GM04503 (cell line): ENCODE data around the gene ACTR1A.

Experiments used
- DNase-seq: peaks from one replicate; pipeline ENCODE4 v3.0.0-alpha.2; 2012; ENCODE audit warnings: low read depth

ACTR1A gene

DNA sequence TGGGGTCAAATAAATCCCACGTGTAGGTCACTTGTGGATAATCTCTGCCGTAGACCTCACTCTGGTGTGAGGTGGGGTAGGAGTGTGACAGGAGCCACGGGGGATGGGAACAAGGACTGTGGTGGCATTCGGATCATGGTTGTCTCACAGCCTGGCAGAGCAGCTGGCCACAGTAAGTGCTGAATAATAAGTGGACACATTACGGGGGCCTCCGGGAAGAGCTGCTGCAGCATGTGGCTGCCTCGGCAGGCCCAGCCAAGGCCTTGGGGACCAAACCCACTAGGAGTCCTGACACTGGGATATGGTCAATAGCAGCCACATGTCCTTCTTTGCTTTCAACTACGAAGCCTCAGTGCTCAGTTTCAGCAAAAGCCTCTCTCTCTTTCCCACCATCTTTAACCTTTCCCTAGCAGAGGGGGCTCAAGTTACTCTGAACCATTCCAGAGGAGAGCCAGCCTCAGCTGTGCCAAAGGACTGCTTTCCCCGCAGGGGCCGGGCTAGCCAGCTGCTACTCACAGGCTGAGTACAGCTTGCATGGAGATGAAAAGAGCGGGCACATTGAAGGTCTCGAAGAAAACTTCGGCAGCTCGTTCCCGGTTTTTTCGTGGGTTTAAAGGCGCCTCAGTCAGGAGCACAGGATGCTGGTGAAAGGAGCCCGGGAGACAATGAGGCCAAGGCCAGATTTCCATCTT lies 17.3 kb downstream of the ACTR1A start:
- DNase-seq: no peak

DNA sequence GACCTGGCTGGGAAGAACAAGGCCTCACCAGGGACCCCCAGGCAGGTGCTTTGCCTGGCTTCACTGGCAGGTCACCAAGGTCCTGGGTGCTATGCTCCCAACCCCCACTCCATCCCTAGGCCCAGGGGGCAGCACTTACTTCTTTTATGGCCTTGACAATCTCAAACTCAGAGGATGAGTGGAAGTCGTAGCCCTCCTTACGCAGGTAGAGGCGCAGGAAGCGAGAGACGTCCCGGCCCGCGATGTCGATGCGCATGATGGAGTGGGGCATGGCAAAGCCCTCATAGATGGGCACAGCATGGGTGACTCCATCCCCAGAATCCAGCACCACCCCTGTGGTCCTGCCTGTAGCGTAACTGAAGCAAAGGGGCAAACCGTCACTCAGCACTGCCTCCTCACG lies 18.5 kb downstream of the ACTR1A start:
- no peak for DNase-seq

DNA sequence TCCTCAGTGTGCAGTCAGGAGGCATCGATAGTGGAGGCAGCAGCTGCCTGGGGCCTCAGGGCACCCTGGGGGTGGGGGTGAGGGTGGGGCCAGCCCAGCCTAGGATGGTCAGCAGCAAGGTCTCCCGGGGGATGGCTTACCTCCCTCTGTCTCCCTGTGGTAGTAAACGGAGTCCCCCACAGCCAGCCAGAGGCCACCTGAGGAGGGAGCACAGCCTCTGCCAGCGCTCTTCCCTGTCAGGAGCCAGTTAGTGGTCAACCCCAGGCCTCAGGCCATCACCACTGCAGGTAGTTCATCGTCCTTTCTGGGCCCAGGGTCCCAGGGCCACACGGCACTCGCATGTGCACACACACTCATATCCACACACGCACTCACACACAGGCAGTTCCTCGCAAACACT lies 22.1 kb downstream of the ACTR1A start:
- no peak for DNase-seq

DNA sequence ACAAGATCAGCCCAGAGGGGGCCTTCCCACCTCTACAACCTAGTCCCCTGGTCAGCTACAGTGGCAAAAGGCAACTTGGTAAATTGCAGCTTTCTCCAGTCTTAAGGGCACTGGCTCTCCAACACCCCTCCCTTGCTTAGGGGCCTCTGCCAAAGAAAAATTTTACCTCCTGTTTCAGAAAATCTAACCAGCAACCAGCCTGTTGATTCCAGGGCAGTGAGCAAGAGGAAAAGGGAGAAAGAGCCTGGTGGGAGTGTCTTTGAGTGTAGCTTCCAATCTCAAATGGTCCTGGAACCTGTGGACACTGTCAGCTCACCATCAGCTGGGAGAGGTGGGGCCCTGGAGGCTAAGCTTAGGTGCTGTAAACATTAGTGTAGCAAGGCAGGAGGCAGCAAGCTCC lies 22.9 kb downstream of the ACTR1A start:
- no peak for DNase-seq

DNA sequence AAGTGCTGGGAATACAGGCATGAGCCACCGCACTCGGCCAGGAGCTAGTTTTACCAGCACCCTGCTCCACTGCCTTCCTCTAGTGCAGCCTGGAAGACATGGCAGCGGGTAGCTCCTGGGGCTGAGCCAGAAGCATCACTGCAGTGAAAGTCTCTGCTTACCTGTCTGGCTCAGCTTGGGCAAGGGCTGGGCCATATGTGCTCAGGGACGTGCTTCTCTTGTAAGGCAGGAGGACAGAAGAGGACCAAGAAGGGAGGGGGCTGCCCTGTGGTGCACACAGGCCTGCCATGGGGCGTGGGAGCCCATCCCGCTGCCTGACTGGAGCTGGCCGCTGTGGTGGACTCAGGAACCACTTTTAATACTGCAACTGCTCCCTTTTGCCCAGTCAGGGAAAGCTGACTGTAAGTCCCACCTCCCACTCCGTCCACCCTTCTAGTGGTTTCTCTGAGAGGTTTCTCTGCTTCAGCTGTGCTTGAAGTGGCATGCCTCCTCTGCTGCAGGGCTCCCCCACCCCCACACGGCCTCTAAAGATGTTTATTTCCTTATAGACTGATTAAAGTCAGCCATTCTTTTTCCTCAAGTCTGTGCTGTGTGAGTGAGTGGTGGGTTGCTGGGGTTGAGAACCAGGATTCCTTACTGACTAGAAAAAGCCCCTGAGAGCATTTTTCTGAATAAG lies 25.9 kb downstream of the ACTR1A start:
- DNase-seq: no peak

DNA sequence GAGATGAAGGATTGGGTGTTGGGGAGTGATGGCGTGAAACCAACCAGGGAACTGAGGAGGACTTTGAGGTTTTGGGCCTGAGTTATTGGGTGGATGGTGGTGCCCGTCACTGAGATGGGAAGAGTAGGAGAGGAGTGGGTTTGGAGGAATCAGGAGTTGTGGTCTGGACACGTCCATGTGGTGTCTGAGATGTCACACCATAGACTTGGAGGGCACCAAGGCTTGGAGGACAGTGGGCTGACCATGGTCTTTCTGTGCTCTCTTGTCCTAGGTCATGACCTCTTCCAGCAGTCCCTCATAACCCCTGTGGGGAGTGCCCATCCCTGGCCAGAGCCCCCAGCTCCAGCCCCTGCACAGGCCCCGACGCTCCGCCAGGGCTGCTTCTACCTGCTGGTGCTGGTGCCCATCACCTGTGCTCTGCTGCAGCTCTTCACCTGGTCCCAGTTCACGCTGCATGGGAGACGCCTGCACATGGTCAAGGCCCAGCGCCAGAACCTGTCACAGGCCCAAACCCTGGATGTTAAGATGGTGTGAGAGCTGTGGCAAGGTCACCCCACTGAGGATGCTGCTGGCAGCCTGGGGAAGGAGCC lies 27.0 kb downstream of the ACTR1A start:
- no peak for DNase-seq

DNA sequence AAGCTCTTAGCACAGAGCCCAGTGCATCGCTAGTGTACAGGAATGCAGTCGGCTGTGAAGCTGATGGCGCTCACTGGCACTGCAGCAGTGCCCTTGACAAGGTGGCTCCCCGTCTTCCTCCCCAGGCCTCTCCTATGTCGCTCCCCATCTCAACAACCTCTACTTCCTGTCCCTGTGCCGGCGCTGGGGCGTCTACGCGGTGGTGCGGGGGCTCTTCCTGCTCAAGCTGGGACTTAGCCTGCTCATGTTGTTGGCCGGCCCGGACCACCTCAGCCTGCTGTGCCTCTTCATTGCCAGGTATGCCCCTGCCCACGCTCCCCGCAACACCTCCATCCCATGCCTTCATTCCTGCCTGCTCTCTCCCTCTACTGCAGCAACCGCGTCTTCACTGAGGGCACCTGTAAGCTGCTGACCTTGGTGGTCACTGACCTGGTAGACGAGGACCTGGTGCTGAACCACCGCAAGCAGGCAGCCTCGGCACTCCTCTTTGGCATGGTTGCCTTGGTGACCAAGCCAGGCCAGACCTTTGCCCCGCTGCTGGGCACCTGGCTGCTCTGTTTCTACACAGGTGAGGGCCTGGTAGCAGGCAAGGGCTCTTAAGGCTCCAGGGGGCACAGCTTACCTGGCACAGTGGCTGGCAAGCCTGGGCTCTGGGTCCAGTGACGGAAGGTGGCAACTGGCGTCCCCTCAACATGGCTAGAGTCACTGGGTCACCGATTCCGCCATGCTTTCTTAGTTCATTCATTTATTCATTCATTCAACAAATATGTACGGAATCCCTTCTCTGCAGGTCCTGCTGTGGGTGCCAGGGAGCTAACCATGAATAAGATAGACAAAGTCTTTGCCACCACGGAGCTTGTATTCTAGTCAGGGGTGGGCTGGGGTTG lies 28.8 kb downstream of the ACTR1A start:
- no peak for DNase-seq

DNA sequence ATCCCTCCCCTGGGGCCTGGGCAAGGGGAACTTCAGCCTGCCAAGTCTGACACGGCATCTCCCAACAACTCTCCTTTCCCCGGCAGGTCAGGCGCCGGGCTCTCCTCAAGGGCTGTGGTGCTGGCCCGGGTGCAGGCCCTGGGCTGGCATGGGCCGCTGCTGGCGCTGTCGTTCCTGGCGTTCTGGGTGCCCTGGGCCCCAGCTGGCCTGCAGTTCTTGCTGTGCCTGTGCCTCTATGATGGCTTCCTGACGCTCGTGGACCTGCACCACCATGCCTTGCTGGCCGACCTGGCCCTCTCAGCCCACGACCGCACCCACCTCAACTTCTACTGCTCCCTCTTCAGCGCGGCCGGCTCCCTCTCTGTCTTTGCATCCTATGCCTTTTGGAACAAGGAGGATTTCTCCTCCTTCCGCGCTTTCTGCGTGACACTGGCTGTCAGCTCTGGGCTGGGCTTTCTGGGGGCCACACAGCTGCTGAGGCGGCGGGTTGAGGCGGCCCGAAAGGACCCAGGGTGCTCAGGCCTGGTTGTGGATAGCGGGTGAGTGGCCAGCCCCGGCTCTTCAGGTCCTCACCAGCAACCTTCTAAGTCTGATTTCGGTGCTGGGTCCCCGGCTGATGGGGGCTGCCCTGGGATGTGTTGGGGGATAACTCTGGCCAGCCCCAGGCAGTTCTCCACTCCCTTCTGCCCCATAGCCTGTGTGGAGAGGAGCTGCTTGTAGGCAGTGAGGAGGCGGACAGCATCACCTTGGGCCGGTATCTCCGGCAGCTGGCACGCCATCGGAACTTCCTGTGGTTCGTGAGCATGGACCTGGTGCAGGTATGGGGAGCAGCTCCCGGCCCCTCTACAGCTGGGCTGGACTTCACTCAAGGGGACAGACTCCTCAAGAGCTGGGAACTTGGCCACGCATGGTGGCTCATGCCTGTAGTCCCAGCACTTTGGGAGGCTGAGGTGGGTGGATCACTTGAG lies 31.6 kb downstream of the ACTR1A start:
- no peak for DNase-seq

DNA sequence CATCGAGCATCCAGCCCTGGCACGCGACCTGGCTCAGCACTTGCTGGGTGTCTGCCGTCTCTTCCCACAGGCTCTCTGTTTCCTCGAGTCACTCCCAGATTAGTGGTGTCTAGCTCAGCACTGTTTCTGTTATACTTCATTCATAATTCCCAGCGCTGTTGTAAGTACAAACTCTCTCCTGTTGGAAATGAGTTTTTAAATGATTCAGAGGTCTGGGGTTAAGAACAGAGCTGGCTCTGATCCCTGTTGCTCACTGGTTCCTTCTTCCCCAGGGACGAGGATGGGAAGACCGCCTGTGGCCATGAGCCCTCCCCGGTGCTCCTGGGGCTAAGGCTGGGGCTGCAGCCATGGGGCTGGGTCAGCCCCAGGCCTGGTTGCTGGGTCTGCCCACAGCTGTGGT lies 33.8 kb downstream of the ACTR1A start:
- no peak for DNase-seq

DNA sequence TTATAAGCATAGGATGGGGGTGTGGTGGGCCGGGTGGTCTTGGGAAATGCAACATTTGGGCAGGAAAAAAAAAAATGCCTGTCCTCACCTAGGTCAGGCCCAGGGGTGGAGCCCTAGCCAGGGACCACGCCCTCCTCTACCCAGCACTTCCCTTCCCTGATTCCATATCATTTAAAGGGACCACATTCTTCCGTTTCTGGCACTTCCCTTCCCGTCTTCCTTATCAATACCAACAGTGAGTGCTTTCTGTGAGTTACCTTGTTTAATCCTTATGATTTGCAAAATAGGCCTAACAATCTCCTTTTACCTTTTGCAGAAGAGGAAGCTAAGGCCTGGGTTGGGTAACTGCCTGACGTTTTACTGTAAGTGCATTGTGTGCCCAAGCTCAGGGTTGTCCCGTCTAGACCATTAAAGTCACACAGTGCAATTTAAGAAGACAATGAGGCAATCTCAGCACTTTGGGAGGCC lies 34.5 kb downstream of the ACTR1A start:
- DNase-seq: no peak

DNA sequence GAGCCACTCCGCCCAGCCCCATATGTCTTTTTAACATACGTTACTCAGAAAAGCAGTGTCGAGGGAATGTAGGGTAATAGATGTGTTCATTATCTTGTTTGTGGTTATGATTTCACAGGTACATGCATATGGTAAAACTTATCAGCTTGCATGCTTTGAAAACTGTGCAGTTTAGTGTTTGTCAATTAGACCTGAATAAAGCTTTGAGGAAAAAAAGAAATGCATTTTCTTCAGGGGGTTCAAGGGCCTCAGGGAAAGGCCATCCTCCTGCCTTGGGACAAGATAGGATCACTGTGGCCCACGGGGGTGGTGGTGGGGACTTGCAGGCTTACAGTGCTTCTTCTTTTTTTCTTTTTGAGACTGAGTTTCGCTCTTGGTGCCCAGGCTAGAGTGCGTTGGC lies 35.2 kb downstream of the ACTR1A start:
- no peak for DNase-seq

DNA sequence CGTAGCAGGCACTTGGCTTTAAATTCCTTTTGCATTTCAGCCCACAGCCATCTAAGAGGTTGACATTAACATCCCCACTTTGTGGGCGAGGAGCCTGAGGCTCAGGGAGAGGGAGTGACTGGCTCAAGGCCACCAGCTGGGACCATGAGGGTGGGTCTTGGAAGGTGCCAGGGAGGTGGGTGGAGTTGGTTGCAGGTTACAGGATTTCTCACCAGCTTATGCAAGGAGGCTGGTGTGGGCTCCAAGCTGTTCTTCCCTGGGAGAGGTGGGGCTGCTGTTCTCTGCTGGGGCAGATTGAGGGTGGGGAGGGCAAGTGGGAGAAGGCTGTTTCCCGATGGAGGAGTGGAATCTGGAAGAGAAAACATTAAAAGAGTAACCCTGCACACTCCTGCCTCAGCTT lies 37.0 kb downstream of the ACTR1A start:
- no peak for DNase-seq

DNA sequence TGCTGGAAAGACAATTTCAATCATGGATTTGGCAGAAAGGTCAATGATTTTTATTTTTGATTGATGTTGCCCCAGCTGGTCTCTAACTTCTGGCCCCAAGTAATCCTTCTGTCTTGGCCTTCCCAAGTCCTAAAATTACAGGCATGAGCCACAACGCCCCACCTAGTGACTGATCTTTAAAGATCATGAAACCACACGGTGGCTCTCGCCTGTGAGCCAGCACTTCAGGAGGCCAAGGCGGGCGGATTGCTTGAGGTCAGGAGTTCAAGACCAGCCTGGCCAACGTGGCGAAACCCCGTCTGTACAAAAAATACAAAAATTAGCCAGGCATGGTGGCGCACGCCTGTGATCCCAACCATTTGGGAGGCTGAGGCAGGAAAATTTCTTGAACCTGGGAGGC lies 38.5 kb downstream of the ACTR1A start:
- no peak for DNase-seq

DNA sequence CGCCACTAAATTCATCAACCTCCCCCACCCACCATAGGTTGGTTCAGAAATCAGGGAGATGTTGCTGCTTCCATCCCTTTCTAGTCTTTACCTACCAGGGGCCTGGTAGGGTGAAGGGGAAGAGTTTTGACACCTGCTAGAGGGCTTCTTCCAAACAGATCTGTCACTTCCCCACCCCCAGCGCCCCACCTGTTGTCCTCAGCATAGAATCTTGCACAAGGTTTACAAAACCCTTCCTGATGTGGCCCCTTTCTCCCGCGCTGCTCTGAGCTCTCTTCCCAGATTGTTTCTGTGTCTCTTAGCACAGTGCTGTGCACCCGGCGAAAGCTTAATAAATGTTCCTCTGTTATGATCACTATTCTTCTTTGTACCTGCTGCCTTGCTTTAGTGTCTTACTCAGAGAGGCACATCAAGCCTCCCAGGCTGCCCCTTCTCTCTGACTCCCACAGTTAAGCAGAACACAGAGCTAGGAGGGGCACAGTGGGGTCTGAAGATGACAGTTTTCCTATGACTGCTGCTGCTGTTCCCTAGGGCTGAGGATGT lies 39.9 kb downstream of the ACTR1A start:
- no peak for DNase-seq

DNA sequence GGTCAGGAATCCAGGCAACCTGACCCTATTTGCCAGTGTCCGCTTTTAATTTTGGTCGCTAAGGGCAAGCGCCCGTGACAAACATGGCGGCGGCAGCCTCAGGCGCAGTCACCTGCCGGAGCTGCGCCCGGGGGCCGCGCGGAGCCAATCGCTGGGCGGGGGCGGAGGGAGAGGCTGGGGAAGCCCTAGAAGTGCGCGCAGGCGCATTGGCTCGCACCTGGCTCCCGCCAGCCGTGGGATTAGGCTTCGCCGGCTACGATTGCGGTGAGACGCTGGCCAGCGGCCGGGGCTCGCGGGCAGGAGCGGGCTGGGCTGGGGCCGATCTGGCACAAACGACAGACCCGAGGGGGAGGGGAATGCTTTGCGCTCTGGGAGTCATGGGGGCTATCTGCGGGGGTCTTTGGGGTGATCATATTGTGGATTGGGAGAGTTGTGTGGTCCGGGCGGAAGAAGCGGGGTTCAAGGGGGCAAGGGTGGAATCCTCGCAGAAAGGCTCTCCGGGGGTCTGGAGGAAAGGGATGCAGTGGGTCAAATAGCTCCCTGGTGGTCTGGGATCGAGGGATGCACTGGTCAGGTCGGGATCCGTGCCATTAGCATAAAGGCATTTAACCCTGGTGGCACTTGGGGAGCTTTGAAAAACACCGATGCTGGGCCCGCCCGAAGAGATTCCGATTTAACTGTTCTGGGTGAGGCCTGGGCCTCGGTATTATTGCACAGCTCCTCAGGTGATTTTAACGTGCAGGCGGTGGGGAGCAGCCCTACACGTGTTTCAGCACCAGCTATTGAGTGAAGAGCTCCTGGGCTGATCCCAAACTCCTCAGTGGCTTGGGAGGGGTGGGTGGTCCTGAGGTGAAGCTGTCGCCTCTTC lies 41.1 kb downstream of the ACTR1A start:
- no peak for DNase-seq

DNA sequence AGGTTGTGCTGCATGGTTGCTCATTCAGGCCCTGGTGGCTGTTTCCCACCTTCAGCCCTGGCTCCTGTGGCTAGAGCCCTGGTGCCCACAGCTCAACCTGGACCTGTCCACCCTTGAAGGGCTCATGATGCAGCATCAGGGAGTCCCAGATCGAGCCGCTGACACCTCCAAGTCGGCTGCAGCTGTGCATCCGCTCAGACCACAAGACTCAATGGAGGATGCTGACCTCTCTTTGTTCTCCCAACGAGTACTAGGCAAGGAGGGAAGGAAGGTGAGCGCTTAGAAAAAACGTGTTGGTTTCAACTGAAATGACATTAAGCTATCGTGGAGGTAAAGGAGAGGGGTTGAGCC lies 41.7 kb downstream of the ACTR1A start:
- no peak for DNase-seq

DNA sequence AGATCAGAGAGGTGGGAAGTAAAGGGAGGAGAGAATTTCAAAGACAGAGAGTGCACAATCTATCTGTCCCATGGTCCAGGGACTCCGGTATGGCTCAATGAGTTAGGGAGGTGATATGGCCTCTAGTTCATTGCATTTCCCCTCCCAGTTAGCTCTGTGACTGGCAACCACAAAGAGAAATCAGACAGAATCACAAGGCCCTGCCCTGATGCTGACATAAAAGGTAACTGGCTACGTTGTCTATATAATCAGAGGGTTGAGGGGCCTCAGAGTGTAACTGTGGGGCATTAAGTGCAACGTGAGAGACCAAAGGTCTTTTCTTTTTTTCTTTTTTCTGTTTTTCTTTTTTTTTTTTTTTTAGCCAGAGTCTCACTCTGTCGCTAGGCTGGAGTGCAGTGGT lies 43.9 kb downstream of the ACTR1A start:
- DNase-seq: no peak

DNA sequence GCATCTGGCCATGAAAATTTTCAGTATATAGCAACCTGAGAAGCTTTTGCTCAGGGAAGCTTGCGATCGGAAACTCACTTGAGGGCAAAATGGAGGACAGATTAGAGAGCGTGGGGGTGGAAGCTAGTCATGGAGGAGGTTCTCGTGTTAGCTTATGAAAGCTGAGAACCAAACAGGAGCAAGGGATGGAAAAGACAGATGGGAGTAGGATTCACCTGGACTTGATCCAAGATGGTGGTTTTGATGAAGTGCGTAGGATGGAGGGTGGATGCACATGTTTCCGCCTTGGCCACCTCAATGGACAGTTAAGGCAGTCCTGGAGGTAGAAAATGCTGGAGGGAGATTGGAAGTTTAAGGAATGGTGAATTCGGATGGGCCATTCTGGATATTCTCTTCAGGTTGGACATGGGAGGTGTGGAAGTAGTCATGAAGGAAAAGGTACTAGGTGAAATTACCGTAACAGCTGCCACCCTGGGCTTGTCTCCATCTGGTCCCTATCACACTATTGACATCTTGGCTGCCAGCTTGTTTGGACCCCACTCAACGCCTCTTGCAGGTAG lies 44.8 kb downstream of the ACTR1A start:
- no peak for DNase-seq

DNA sequence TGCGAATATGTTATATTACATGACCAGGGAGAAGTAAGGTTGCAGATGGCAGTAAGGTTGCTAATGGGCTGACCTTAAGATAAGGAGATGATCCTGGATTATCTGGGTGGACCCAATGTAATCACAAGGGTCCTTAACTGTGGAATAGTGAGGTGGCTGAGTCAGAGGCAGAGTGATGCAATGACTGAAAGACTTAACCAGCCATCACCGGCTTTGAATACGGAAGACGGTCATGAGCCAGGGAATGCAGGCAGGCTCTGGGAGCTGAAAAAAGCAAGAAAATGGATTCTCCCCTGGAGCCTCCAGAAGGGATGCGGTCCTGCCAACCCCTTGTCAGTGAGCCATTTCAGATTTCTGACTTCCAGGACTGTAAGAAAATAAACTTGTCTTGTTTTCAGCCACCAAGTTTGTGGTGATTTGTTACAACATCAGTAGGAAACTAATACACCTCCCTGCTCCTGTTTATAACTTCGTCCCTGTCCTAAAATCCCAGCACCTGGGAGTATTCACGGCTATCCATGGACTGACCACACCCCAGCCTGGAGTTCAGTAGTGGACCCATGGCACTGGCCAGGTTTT lies 46.5 kb downstream of the ACTR1A start:
- DNase-seq: no peak
